ENCODE measurements around the gene NUDT14. TPM values are rescaled to one million over a fixed set of nuclear protein-coding genes. Genes with fewer than 3 reads are reported as not detected.

NUDT14 gene
- total RNA-seq, 1 donor from 2014 or later: 17.7 TPM

- no peak for DNase-seq (ENCODE audit: low read depth)
Observed at GRCh38 chr14:105159344-105159743, 21.8 kb downstream of the NUDT14 start.

- DNase-seq (ENCODE audit: low read depth): no peak
Observed at GRCh38 chr14:105158794-105159193, 22.3 kb downstream of the NUDT14 start.

- no peak for DNase-seq (ENCODE audit: low read depth)
Observed at GRCh38 chr14:105157872-105158271, 23.2 kb downstream of the NUDT14 start.

GRCh38 chr14:105156414-105157375 is 24.4 kb downstream of the NUDT14 start:
- DNase-seq (ENCODE audit: low read depth): no peak

GRCh38 chr14:105155681-105156413 is 25.3 kb downstream of the NUDT14 start:
- DNase-seq (ENCODE audit: low read depth): no peak

- no peak for DNase-seq (ENCODE audit: low read depth)
Observed at GRCh38 chr14:105155071-105155651, 26.0 kb downstream of the NUDT14 start.

GRCh38 chr14:105154476-105154871 is 26.6 kb downstream of the NUDT14 start:
- DNase-seq (ENCODE audit: low read depth): no peak

GRCh38 chr14:105153739-105154475 is 27.2 kb downstream of the NUDT14 start:
- DNase-seq (ENCODE audit: low read depth): no peak

GRCh38 chr14:105153331-105153731 is 27.8 kb downstream of the NUDT14 start:
- DNase-seq (ENCODE audit: low read depth): no peak

GRCh38 chr14:105152794-105153241 is 28.3 kb downstream of the NUDT14 start:
- DNase-seq (ENCODE audit: low read depth): no peak

- no peak for DNase-seq (ENCODE audit: low read depth)
Observed at GRCh38 chr14:105151838-105152793, 29.0 kb downstream of the NUDT14 start.

- DNase-seq (ENCODE audit: low read depth): no peak
Observed at GRCh38 chr14:105151084-105151837, 29.9 kb downstream of the NUDT14 start.

- no peak for DNase-seq (ENCODE audit: low read depth)
Observed at GRCh38 chr14:105150368-105151083, 30.6 kb downstream of the NUDT14 start.

- no peak for DNase-seq (ENCODE audit: low read depth)
Observed at GRCh38 chr14:105150026-105150367, 31.1 kb downstream of the NUDT14 start.

GRCh38 chr14:105149146-105149781 is 31.8 kb downstream of the NUDT14 start:
- no peak for DNase-seq (ENCODE audit: low read depth)

- DNase-seq (ENCODE audit: low read depth): no peak
Observed at GRCh38 chr14:105148604-105149145, 32.4 kb downstream of the NUDT14 start.

- DNase-seq (ENCODE audit: low read depth): no peak
Observed at GRCh38 chr14:105147671-105148603, 33.2 kb downstream of the NUDT14 start.
